GM21515 (cell line): ENCODE data around the gene B3GNT8.
"Not testable (repeated sequence)": the region's sequence is repeated elsewhere in the genome, so short reads cannot be mapped to it uniquely, and the experiment has no call there.

ENCODE experiments used
- ATAC-seq: cut with Tn5 transposase; IDR thresholded peaks from one replicate; pipeline ENCODE4 v1.9.1; 2021; ENCODE audit not compliant: unreplicated experiment

B3GNT8 gene

GRCh38 chr19:41395355-41395754 lies 31.8 kb downstream of the B3GNT8 start:
- ATAC-seq: no peak

- ATAC-seq: no peak
These were observed 34.4 kb downstream of the B3GNT8 start for GRCh38 chr19:41392775-41393174.

- ATAC-seq: no peak
These were observed 35.6 kb downstream of the B3GNT8 start for GRCh38 chr19:41391618-41392017.

- no peak for ATAC-seq
These were observed 40.7 kb downstream of the B3GNT8 start for GRCh38 chr19:41386442-41386841.

- ATAC-seq: no peak
These were observed 42.8 kb downstream of the B3GNT8 start for GRCh38 chr19:41384351-41384750.

- not testable (repeated sequence) for ATAC-seq
These were observed 45.6 kb downstream of the B3GNT8 start for GRCh38 chr19:41381536-41381935.

- ATAC-seq: peak; percentile 60
These were observed 49.0 kb downstream of the B3GNT8 start for GRCh38 chr19:41377977-41378709.

- ATAC-seq: no peak
These were observed 50.2 kb downstream of the B3GNT8 start for GRCh38 chr19:41376998-41377365.

GRCh38 chr19:41376241-41376997 lies 50.8 kb downstream of the B3GNT8 start, which contains the start of gene TMEM91:
Gene TMEM91, plus strand, starts transcription at chr19:41376533. Its CDS starts 1,777 bp downstream, at chr19:41378310.
- no peak for ATAC-seq
